OCI-LY1 (cell line): Measurements from ENCODE around the gene KRT28.

Experiments
- EZH2 ChIP-seq: fragments of 200-600 bp; sonication (generic), shearing (Covaris generic); IDR thresholded peaks from 2 replicates; pipeline ENCODE4 v1.8.0; 2017; ENCODE audit warnings: borderline replicate concordance, mixed run types, mild to moderate bottlenecking, antibody characterized with exemption, low read length, moderate library complexity, mixed read lengths
- TF ChIP-seq, protein P1 (sequence below): fragments of 200-600 bp; sonication (generic), shearing (Covaris generic); IDR thresholded peaks from 2 replicates; pipeline ENCODE4 v1.5.1; 2017; ENCODE audit warnings: mild to moderate bottlenecking, antibody characterized with exemption, low read length, moderate library complexity, mixed read lengths

- TF ChIP-seq, protein P1, sequence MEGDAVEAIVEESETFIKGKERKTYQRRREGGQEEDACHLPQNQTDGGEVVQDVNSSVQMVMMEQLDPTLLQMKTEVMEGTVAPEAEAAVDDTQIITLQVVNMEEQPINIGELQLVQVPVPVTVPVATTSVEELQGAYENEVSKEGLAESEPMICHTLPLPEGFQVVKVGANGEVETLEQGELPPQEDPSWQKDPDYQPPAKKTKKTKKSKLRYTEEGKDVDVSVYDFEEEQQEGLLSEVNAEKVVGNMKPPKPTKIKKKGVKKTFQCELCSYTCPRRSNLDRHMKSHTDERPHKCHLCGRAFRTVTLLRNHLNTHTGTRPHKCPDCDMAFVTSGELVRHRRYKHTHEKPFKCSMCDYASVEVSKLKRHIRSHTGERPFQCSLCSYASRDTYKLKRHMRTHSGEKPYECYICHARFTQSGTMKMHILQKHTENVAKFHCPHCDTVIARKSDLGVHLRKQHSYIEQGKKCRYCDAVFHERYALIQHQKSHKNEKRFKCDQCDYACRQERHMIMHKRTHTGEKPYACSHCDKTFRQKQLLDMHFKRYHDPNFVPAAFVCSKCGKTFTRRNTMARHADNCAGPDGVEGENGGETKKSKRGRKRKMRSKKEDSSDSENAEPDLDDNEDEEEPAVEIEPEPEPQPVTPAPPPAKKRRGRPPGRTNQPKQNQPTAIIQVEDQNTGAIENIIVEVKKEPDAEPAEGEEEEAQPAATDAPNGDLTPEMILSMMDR: no peak
- TF ChIP-seq EZH2: no peak
These were observed 17.3 kb downstream of the KRT28 start, which contains the start of gene KRT27 for GRCh38 chr17:40782450-40782849.
